ENCODE data around the gene GBX2. TPM values are rescaled to one million over a fixed set of nuclear protein-coding genes. Genes with fewer than 3 reads are reported as not detected.

Gene GBX2
- total RNA-seq, 1 experiment from 2014 or later = 5.9 TPM

DNA sequence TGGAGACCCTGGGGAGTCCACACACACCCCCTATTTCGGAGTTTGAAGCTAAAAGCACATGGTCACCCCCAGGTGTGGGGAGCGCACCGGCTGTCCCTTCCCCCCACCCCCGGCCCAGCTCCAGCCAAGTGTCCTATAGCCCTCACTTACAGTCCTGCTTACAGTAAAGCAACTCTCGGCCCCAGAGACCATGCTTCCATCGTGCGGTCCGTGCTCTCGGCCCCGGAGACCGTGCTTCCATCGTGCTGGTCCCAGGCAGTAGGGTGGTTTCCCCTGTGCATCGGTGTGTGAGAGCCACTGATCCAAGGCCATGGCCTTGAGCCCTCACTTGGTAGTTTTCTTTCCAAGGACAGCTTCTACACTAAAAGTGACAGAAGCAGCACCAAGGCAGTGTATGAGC is 48.7 kb downstream of the GBX2 start:
- CTCF ChIA-PET = no interaction called here
- Histone ChIP-seq H3K4me3 (replicated peaks in 1 of 2; ENCODE audit: low read depth in 1 of 2, low read length in 2 of 2) (no peak overlapping the region), H3K36me3 (ENCODE audit: control insufficient read depth in 1 of 2, insufficient read depth in 2 of 2, low read length in 2 of 2) (no peaks in the 10 kb centered on the region), H3K4me2 (ENCODE audit: low read length) (no peak overlapping the region), H4K20me1 (ENCODE audit: insufficient read depth) (no peaks in the 10 kb centered on the region), H3K27ac (ENCODE audit: low read depth, low read length) (no peak overlapping the region), H3K9me2 (ENCODE audit: insufficient read depth) (no peaks in the 10 kb centered on the region), H3K27me3 (ENCODE audit: insufficient read depth, low read length) (no peaks in the 10 kb centered on the region), H3K4me1 (ENCODE audit: control insufficient read depth in 1 of 2, insufficient read depth in 2 of 2, low read length in 2 of 2) (no peaks in the 10 kb centered on the region), H3K79me2 (ENCODE audit: insufficient read depth, low read length) (no peaks in the 10 kb centered on the region), H2AFZ (ENCODE audit: low read depth, low read length, poor library complexity, severe bottlenecking) (no peak overlapping the region), H3K9ac (ENCODE audit: low read length) (no peak overlapping the region), H3K9me3 (ENCODE audit: control insufficient read depth in 1 of 2, insufficient read depth in 1 of 2, low read depth in 1 of 2, low read length in 2 of 2) (no peaks in the 10 kb centered on the region)
- no peak for ATAC-seq
- RAD21 ChIA-PET (ENCODE audit: low non-redundant PET in 1 of 2, low total read pairs in 2 of 2, uncharacterized antibody in 2 of 2, unreplicated experiment in 2 of 2) = no interaction called here
- no TSS peak for BruUV-seq (replicated peaks)
- intact Hi-C loops (cut with micrococcal nuclease) = no loop called here
- DNase-seq (ENCODE audit: low read depth, low spot score) = no peak
- POLR2A ChIA-PET = no interaction called here
- TF ChIP-seq EGR1 (IDR thresholded peaks at IDR 0.05; ENCODE audit: low read depth) (no peak), YY1 (IDR thresholded peaks at IDR 0.05; ENCODE audit: extremely low read depth, insufficient replicate concordance, low read depth, low read length) (no peak), EZH2phosphoT487 (IDR thresholded peaks at IDR 0.05; ENCODE audit: borderline replicate concordance) (no peak), CBX3 (IDR thresholded peaks at IDR 0.05; ENCODE audit: low read depth) (no peak), CEBPB (IDR thresholded peaks at IDR 0.05; ENCODE audit: low read depth) (no peak), FOSL1 (IDR thresholded peaks at IDR 0.05; ENCODE audit: low read depth) (no peak), SP1 (IDR thresholded peaks at IDR 0.05; ENCODE audit: low read depth) (no peak), ELF1 (IDR thresholded peaks at IDR 0.05; ENCODE audit: borderline replicate concordance, low read depth) (no peak)
- TF ChIP-seq, protein P1, sequence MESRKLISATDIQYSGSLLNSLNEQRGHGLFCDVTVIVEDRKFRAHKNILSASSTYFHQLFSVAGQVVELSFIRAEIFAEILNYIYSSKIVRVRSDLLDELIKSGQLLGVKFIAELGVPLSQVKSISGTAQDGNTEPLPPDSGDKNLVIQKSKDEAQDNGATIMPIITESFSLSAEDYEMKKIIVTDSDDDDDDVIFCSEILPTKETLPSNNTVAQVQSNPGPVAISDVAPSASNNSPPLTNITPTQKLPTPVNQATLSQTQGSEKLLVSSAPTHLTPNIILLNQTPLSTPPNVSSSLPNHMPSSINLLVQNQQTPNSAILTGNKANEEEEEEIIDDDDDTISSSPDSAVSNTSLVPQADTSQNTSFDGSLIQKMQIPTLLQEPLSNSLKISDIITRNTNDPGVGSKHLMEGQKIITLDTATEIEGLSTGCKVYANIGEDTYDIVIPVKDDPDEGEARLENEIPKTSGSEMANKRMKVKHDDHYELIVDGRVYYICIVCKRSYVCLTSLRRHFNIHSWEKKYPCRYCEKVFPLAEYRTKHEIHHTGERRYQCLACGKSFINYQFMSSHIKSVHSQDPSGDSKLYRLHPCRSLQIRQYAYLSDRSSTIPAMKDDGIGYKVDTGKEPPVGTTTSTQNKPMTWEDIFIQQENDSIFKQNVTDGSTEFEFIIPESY (IDR thresholded peaks at IDR 0.05; ENCODE audit: extremely low read depth, insufficient replicate concordance, low read length) = no peak

DNA sequence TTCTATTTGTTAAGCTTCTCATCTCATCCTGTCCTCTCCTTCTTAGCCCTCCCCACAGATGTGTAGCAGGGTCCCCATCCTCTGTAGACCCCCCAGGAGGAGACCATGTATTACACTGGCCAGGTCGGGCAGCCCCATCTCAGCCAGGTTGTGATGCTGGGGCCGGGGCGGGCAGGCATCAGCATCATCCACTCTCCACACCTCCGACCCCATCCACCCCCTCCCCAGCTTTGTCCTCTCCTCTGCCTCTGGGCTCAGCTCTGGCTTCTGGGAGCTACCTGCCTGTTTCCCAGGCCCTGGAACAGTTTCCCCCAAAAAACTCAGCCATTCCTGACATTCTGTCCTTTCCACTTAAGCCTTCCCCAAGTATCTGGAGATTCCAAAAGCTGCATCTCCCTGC is 49.2 kb downstream of the GBX2 start:
- intact Hi-C loops (cut with micrococcal nuclease) = no loop called here
- Histone ChIP-seq H2AFZ (ENCODE audit: low read depth, low read length, poor library complexity, severe bottlenecking) (no peak overlapping the region), H3K4me1 (ENCODE audit: control insufficient read depth in 1 of 2, insufficient read depth in 2 of 2, low read length in 2 of 2) (no peaks in the 10 kb centered on the region), H3K27me3 (ENCODE audit: insufficient read depth, low read length) (no peaks in the 10 kb centered on the region), H3K9me3 (ENCODE audit: control insufficient read depth in 1 of 2, insufficient read depth in 1 of 2, low read depth in 1 of 2, low read length in 2 of 2) (no peaks in the 10 kb centered on the region), H3K27ac (ENCODE audit: low read depth, low read length) (no peak overlapping the region), H3K4me3 (replicated peaks in 1 of 2; ENCODE audit: low read depth in 1 of 2, low read length in 2 of 2) (no peak overlapping the region), H3K9me2 (ENCODE audit: insufficient read depth) (no peaks in the 10 kb centered on the region), H3K36me3 (ENCODE audit: control insufficient read depth in 1 of 2, insufficient read depth in 2 of 2, low read length in 2 of 2) (no peaks in the 10 kb centered on the region), H3K79me2 (ENCODE audit: insufficient read depth, low read length) (no peaks in the 10 kb centered on the region), H4K20me1 (ENCODE audit: insufficient read depth) (no peaks in the 10 kb centered on the region), H3K4me2 (ENCODE audit: low read length) (no peak overlapping the region), H3K9ac (ENCODE audit: low read length) (no peak overlapping the region)
- DNase-seq (ENCODE audit: low read depth, low spot score) (no peak), ATAC-seq (no peak)
- ChIA-PET RAD21 (ENCODE audit: low non-redundant PET in 1 of 2, low total read pairs in 2 of 2, uncharacterized antibody in 2 of 2, unreplicated experiment in 2 of 2) (no interaction called here), POLR2A (no interaction called here), CTCF (no interaction called here)
- no TSS peak for BruUV-seq (replicated peaks)
- TF ChIP-seq, protein P2, sequence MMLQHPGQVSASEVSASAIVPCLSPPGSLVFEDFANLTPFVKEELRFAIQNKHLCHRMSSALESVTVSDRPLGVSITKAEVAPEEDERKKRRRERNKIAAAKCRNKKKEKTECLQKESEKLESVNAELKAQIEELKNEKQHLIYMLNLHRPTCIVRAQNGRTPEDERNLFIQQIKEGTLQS (IDR thresholded peaks at IDR 0.05) = no peak
- no peak for TF ChIP-seq FOSL1 (IDR thresholded peaks at IDR 0.05; ENCODE audit: low read depth)
- TF ChIP-seq CEBPB (IDR thresholded peaks at IDR 0.05; ENCODE audit: low read depth) = no peak
- TF ChIP-seq, protein P3, sequence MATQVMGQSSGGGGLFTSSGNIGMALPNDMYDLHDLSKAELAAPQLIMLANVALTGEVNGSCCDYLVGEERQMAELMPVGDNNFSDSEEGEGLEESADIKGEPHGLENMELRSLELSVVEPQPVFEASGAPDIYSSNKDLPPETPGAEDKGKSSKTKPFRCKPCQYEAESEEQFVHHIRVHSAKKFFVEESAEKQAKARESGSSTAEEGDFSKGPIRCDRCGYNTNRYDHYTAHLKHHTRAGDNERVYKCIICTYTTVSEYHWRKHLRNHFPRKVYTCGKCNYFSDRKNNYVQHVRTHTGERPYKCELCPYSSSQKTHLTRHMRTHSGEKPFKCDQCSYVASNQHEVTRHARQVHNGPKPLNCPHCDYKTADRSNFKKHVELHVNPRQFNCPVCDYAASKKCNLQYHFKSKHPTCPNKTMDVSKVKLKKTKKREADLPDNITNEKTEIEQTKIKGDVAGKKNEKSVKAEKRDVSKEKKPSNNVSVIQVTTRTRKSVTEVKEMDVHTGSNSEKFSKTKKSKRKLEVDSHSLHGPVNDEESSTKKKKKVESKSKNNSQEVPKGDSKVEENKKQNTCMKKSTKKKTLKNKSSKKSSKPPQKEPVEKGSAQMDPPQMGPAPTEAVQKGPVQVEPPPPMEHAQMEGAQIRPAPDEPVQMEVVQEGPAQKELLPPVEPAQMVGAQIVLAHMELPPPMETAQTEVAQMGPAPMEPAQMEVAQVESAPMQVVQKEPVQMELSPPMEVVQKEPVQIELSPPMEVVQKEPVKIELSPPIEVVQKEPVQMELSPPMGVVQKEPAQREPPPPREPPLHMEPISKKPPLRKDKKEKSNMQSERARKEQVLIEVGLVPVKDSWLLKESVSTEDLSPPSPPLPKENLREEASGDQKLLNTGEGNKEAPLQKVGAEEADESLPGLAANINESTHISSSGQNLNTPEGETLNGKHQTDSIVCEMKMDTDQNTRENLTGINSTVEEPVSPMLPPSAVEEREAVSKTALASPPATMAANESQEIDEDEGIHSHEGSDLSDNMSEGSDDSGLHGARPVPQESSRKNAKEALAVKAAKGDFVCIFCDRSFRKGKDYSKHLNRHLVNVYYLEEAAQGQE (IDR thresholded peaks at IDR 0.05; ENCODE audit: low read depth) = no peak
- TF ChIP-seq EZH2phosphoT487 (IDR thresholded peaks at IDR 0.05; ENCODE audit: borderline replicate concordance) = no peak
- no peak for TF ChIP-seq ZFX (IDR thresholded peaks at IDR 0.05)
- TF ChIP-seq, protein P4, sequence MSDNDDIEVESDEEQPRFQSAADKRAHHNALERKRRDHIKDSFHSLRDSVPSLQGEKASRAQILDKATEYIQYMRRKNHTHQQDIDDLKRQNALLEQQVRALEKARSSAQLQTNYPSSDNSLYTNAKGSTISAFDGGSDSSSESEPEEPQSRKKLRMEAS (IDR thresholded peaks at IDR 0.05) = no peak
- TF ChIP-seq CBX3 (IDR thresholded peaks at IDR 0.05; ENCODE audit: low read depth) = no peak
- TF ChIP-seq EZH2 (IDR thresholded peaks at IDR 0.05) = no peak
- no peak for TF ChIP-seq TCF7L2 (IDR thresholded peaks at IDR 0.05; ENCODE audit: borderline replicate concordance, extremely low read depth, insufficient read depth, insufficient read length)
- TF ChIP-seq POLR2A (IDR thresholded peaks at IDR 0.05; ENCODE audit: borderline replicate concordance, extremely low read depth, insufficient read depth, insufficient read length) = no peak
